B cell (primary cell): ENCODE measurements around the gene LIMK2. TPM values are rescaled to one million over a fixed set of nuclear protein-coding genes. Genes with fewer than 3 reads are reported as not detected.
"Not testable (repeated sequence)": the region's sequence is repeated elsewhere in the genome, so short reads cannot be mapped to it uniquely, and the experiment has no call there.

Experiments
- ATAC-seq: fragments of 200-7000 bp; cut with Tn5 transposase; one replicate; pipeline ENCODE4 v1.10.0; 2021; ENCODE audit warnings: low read depth, mild to moderate bottlenecking, moderate number of reproducible peaks, moderate library complexity
- CTCF ChIA-PET: fragments of 350-600 bp; sonication (Branson Sonifier 250); formaldehyde crosslinking; loops from one replicate; lab custom pipeline; 2021; ENCODE audit warnings: antibody characterized with exemption, inconsistent platforms; lab: Charles Lee
- POLR2A ChIA-PET: fragments of 350-600 bp; sonication (Branson Sonifier 250); formaldehyde crosslinking; loops from one replicate; lab custom pipeline; 2021; ENCODE audit warnings: antibody characterized with exemption; lab: Charles Lee
- DNase-seq: peaks from one replicate; pipeline ENCODE4 v3.0.0; 2013
- H2AFZ ChIP-seq: 2 replicates; pipeline ENCODE4 v1.6.1; 2012; ENCODE audit warnings: mild to moderate bottlenecking, low read depth, low read length; ENCODE audit not compliant: insufficient read depth, poor library complexity, severe bottlenecking
- H3K27ac ChIP-seq, 2 donors: 1 replicate in 1 of 2; 2 replicates in 1 of 2; pipeline ENCODE4 v1.5.1; 2012 to 2013; ENCODE audit warnings: low read length in 2 of 2, mild to moderate bottlenecking in 2 of 2, moderate library complexity in 1 of 2
- H3K27me3 ChIP-seq, 4 experiments: fragments of 200-600 bp in 1 of 4; sonication (generic) in 1 of 4; replicated peaks in 1 of 4; 1 replicate in 2 of 4; 2 replicates in 2 of 4; pipeline versions ENCODE4 v1.6.1 to v1.7.0; 2013 to 2016; ENCODE audit warnings: low read length in 3 of 4, mild to moderate bottlenecking in 2 of 4, mixed read lengths in 1 of 4, moderate library complexity in 1 of 4; ENCODE audit not compliant: insufficient read depth in 4 of 4, control insufficient read depth in 3 of 4; ENCODE audit errors: control extremely low read depth in 1 of 4
- H3K36me3 ChIP-seq, 2 experiments: replicated peaks in 1 of 2; 1 replicate in 1 of 2; 2 replicates in 1 of 2; pipeline versions ENCODE4 v1.6.1 to v1.7.1; 2013; ENCODE audit warnings: low read length in 1 of 2; ENCODE audit not compliant: insufficient read depth in 2 of 2, control insufficient read depth in 1 of 2; ENCODE audit errors: control extremely low read depth in 1 of 2, extremely low read depth in 1 of 2
- H3K4me1 ChIP-seq, 2 donors: fragments of 200-600 bp in 1 of 2; sonication (generic) in 1 of 2; 1 replicate in 1 of 2; 2 replicates in 1 of 2; pipeline versions ENCODE4 v1.5.1 to v1.6.1; 2013 to 2017; ENCODE audit warnings: low read length in 2 of 2; ENCODE audit not compliant: control insufficient read depth in 2 of 2, insufficient read depth in 2 of 2
- H3K4me2 ChIP-seq: replicated peaks from 2 replicates; pipeline ENCODE3; 2012; ENCODE audit warnings: mild to moderate bottlenecking, low read depth, low read length; ENCODE audit not compliant: poor library complexity, severe bottlenecking
- H3K4me3 ChIP-seq, 5 experiments: fragments of 200-600 bp in 1 of 5; sonication (generic) in 1 of 5; 1 replicate in 3 of 5; 2 replicates in 2 of 5; pipeline versions ENCODE4 v1.5.1 to v1.7.0; 2011 to 2016; ENCODE audit warnings: low read length in 4 of 5, mild to moderate bottlenecking in 4 of 5, low read depth in 2 of 5, control low read depth in 1 of 5, moderate library complexity in 1 of 5; ENCODE audit not compliant: insufficient read depth in 1 of 5; ENCODE audit errors: control extremely low read depth in 1 of 5, extremely low read depth in 1 of 5
- H3K79me2 ChIP-seq: fragments of 200-600 bp; sonication (generic); one replicate; pipeline ENCODE4 v1.6.0; 2016; ENCODE audit warnings: low read length; ENCODE audit not compliant: control insufficient read depth, insufficient read depth
- H3K9ac ChIP-seq: fragments of 200-600 bp; sonication (generic); 2 replicates; pipeline ENCODE4 v1.6.1; 2017; ENCODE audit warnings: mild to moderate bottlenecking, low read length, moderate library complexity
- H3K9me3 ChIP-seq, 3 donors: one replicate each; pipeline versions ENCODE4 v1.6.1 to v1.7.1; 2013; ENCODE audit warnings: low read length in 2 of 3; ENCODE audit not compliant: control insufficient read depth in 2 of 3, insufficient read depth in 1 of 3; ENCODE audit errors: control extremely low read depth in 1 of 3
- H4K20me1 ChIP-seq: 2 replicates; pipeline ENCODE4 v1.6.0; 2012; ENCODE audit warnings: mild to moderate bottlenecking, low read length; ENCODE audit not compliant: insufficient read depth, control insufficient read depth, poor library complexity, severe bottlenecking
- H3K27ac Mint-ChIP-seq: one replicate; pipeline ENCODE4 v1.8.0; 2021; ENCODE audit warnings: mixed read lengths
- H3K27me3 Mint-ChIP-seq: one replicate; pipeline ENCODE4 v1.8.0; 2021; ENCODE audit warnings: mixed read lengths
- H3K4me1 Mint-ChIP-seq: one replicate; pipeline ENCODE4 v1.8.0; 2021; ENCODE audit warnings: mixed read lengths
- H3K4me3 Mint-ChIP-seq: one replicate; pipeline ENCODE4 v1.8.0; 2021; ENCODE audit warnings: mixed read lengths
- H3K9me3 Mint-ChIP-seq: one replicate; pipeline ENCODE4 v1.8.0; 2022; ENCODE audit warnings: mixed read lengths; ENCODE audit not compliant: insufficient read depth
- CTCF ChIP-seq: fragments of 200-600 bp; IDR thresholded peaks from one replicate; pipeline ENCODE4 v1.8.0; 2022; ENCODE audit warnings: antibody characterized with exemption, mild to moderate bottlenecking
- EZH2 ChIP-seq: IDR thresholded peaks from 2 replicates; pipeline ENCODE4 v1.6.1; 2012; ENCODE audit warnings: borderline replicate concordance, low read depth, mild to moderate bottlenecking, moderate library complexity, low read length; ENCODE audit not compliant: insufficient read depth, poor library complexity, severe bottlenecking
- WGBS: methylation state at CpG from one replicate; pipeline ENCODE4 v1.1.5; 2013; ENCODE audit warnings: missing lambda C conversion rate; ENCODE audit not compliant: insufficient coverage; 5-methylcytosine and 5-hydroxymethylcytosine counted together
- intact Hi-C: fragments of 100-400 bp; cut with micrococcal nuclease; formaldehyde crosslinking; loops from one replicate; pipeline ENCODE4 v1.10.0; 2022
- polyA plus RNA-seq: library from polyadenylated mRNA; depleted of rRNA; stranded (reverse); fragments of >200 nt; gene quantifications from 2 replicates; pipeline ENCODE4 v1.2.3, GENCODE V29; 2012
- total RNA-seq, 2 donors: library from RNA; stranded (reverse); fragments of 120-200 nt in 1 of 2; gene quantifications; 1 replicate in 1 of 2; 2 replicates in 1 of 2; pipeline versions ENCODE4 v1.2.3 to v1.2.4, GENCODE V29; 2013 to 2022

LIMK2 gene
- total and polyA plus RNA-seq, 2 donors (not counting 1 experiment from before 2014, with no cell fraction given), result 6.8 to 20.2 TPM

- CTCF ChIA-PET, result interaction anchor here (0.9 to 3.5 kb wide), 4 partner anchors 11 to 74 kb away, joined by 3 to 12 read pairs (median 4); partner anchors contain the start of gene LIMK2
- H3K4me3 ChIP-seq, result no peak overlapping the region
- DNase-seq, result no peak
- H3K9me3 ChIP-seq, result no peaks in the 10 kb centered on the region
- no peaks in the 10 kb centered on the region for H3K4me1 Mint-ChIP-seq
- H3K9me3 Mint-ChIP-seq, result no peaks in the 10 kb centered on the region
- H3K9ac ChIP-seq, result no peak overlapping the region
- TF ChIP-seq CTCF, result no peak
- TF ChIP-seq EZH2, result no peak
- H4K20me1 ChIP-seq, result no peaks in the 10 kb centered on the region
- H3K79me2 ChIP-seq, result no peaks in the 10 kb centered on the region
- H3K36me3 ChIP-seq, result peaks cover 0 to 50% of the 10 kb centered on the region in 2 experiments
- 100% methylated on average over 3 of the region's 3 CpGs for WGBS
- POLR2A ChIA-PET, result no interaction called here
- no peaks in the 10 kb centered on the region for H3K27me3 ChIP-seq
- H3K4me3 Mint-ChIP-seq, result no peak overlapping the region
- intact Hi-C loops, result no loop called here
- no peaks in the 10 kb centered on the region for H3K4me1 ChIP-seq
- ATAC-seq, result no peak
- H3K27me3 Mint-ChIP-seq, result no peaks in the 10 kb centered on the region
- no peak overlapping the region for H3K27ac Mint-ChIP-seq
- no peak overlapping the region for H2AFZ ChIP-seq
- no peak overlapping the region for H3K4me2 ChIP-seq
- no peak overlapping the region for H3K27ac ChIP-seq
Measured at GRCh38 chr22:31199187-31199586, 12.9 kb upstream of the LIMK2 start.

- POLR2A ChIA-PET, H3K27me3 ChIP-seq, H3K9me3 Mint-ChIP-seq, H3K4me1 Mint-ChIP-seq, H3K27ac ChIP-seq, H3K4me3 Mint-ChIP-seq, H3K4me1 ChIP-seq, CTCF ChIA-PET, DNase-seq, H3K4me2 ChIP-seq, intact Hi-C loops, H4K20me1 ChIP-seq, H3K4me3 ChIP-seq, ATAC-seq, H3K27ac Mint-ChIP-seq, H2AFZ ChIP-seq, H3K79me2 ChIP-seq, H3K9ac ChIP-seq, H3K9me3 ChIP-seq, H3K27me3 Mint-ChIP-seq: not testable (repeated sequence)
- WGBS, result 100% methylated on average over 5 of the region's 8 CpGs
- H3K36me3 ChIP-seq, result peaks cover 1 to 30% of the 10 kb centered on the region in 2 experiments
Measured at GRCh38 chr22:31204352-31204984, 7.6 kb upstream of the LIMK2 start.

DNA sequence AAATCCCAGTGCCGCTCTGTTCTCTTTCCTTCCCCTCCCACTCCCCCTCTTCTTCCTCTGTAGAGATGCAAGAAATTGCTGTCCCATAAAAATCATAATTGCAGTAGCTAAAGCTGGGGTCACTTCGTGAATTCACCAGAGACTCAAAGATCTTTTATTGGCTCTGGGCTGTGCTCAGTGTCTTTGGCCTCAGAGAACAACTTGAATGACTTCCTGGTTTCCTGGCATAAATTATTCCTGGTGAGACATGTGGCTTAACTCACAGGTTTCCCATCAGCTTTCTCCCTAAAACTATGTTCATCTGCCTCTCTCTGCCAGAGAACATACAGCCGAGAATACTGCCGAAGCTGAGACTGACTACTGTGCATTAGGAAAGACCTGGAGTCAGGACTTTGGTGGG lies 7.0 kb upstream of the LIMK2 start:
- H3K4me3 ChIP-seq, H2AFZ ChIP-seq, H4K20me1 ChIP-seq, H3K27ac Mint-ChIP-seq, H3K27ac ChIP-seq, H3K79me2 ChIP-seq, intact Hi-C loops, H3K9me3 Mint-ChIP-seq, H3K27me3 ChIP-seq, H3K4me2 ChIP-seq, CTCF ChIA-PET, ATAC-seq, H3K4me1 Mint-ChIP-seq, H3K9me3 ChIP-seq, DNase-seq, H3K4me3 Mint-ChIP-seq, H3K9ac ChIP-seq, POLR2A ChIA-PET, H3K27me3 Mint-ChIP-seq, H3K4me1 ChIP-seq: not testable (repeated sequence)
- H3K36me3 ChIP-seq, result peaks cover 1 to 26% of the 10 kb centered on the region in 2 experiments
- 86% methylated on average over 1 of the region's 4 CpGs for WGBS
